NB4 (cell line): Measurements from ENCODE around the gene GHITM.

ENCODE experiments used
- POLR2A ChIP-seq: IDR thresholded peaks from 2 replicates; pipeline ENCODE4 v1.6.1; 2011; ENCODE audit warnings: mild to moderate bottlenecking; ENCODE audit not compliant: insufficient read length; ENCODE audit errors: extremely low read depth
- TF ChIP-seq, protein P1 (sequence below): IDR thresholded peaks from one replicate; pipeline ENCODE4 v1.5.1; 2012; ENCODE audit warnings: low read depth, low read length
- TF ChIP-seq, protein P2 (sequence below): IDR thresholded peaks from 2 replicates; pipeline ENCODE4 v1.6.1; 2011; ENCODE audit warnings: low read depth, low read length

DNA sequence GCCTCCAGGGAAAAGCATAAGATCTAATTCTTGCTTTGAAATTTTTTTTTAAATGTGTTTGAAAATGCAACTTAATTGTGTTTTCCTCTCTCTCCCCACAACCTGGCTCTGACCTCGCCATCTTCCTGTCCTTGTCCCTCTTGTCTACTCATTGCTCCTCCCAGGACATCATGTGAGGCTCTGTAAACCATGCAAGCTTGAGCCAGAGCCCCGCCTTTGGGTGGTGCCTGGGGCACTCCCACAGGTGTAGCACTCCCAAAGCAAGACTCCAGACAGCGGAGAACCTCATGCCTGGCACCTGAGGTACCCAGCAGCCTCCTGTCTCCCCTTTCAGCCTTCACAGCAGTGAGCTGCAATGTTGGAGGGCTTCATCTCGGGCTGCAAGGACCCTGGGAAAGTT lies 45.2 kb downstream of the GHITM start:
- TF ChIP-seq, protein P1, sequence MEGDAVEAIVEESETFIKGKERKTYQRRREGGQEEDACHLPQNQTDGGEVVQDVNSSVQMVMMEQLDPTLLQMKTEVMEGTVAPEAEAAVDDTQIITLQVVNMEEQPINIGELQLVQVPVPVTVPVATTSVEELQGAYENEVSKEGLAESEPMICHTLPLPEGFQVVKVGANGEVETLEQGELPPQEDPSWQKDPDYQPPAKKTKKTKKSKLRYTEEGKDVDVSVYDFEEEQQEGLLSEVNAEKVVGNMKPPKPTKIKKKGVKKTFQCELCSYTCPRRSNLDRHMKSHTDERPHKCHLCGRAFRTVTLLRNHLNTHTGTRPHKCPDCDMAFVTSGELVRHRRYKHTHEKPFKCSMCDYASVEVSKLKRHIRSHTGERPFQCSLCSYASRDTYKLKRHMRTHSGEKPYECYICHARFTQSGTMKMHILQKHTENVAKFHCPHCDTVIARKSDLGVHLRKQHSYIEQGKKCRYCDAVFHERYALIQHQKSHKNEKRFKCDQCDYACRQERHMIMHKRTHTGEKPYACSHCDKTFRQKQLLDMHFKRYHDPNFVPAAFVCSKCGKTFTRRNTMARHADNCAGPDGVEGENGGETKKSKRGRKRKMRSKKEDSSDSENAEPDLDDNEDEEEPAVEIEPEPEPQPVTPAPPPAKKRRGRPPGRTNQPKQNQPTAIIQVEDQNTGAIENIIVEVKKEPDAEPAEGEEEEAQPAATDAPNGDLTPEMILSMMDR, result no peak
- TF ChIP-seq, protein P2, sequence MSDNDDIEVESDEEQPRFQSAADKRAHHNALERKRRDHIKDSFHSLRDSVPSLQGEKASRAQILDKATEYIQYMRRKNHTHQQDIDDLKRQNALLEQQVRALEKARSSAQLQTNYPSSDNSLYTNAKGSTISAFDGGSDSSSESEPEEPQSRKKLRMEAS, result no peak
- TF ChIP-seq POLR2A, result no peak
